IPS-15b (cell line): Measurements from ENCODE around the gene CSRNP3.
A peak's percentile ranks its signal among the peaks of the same experiment; 100 is the strongest.

ENCODE experiments used
- H3K27me3 ChIP-seq: one replicate; pipeline ENCODE4 v1.6.1; 2013; ENCODE audit warnings: low read length; ENCODE audit not compliant: control insufficient read depth, insufficient read depth
- H3K36me3 ChIP-seq: one replicate; pipeline ENCODE4 v1.6.1; 2013; ENCODE audit warnings: low read length; ENCODE audit not compliant: control insufficient read depth, insufficient read depth
- H3K4me1 ChIP-seq: one replicate; pipeline ENCODE4 v1.6.1; 2013; ENCODE audit warnings: mild to moderate bottlenecking, low read length; ENCODE audit not compliant: control insufficient read depth, insufficient read depth
- H3K4me3 ChIP-seq: one replicate; pipeline ENCODE4 v1.5.1; 2013; ENCODE audit warnings: low read depth, low read length
- H3K9ac ChIP-seq: one replicate; pipeline ENCODE4 v1.6.1; 2013; ENCODE audit warnings: low read depth, mild to moderate bottlenecking, low read length
- H3K9me3 ChIP-seq: one replicate; pipeline ENCODE4 v1.6.1; 2013; ENCODE audit warnings: mild to moderate bottlenecking, low read length; ENCODE audit not compliant: control insufficient read depth, insufficient read depth

CSRNP3 gene

DNA sequence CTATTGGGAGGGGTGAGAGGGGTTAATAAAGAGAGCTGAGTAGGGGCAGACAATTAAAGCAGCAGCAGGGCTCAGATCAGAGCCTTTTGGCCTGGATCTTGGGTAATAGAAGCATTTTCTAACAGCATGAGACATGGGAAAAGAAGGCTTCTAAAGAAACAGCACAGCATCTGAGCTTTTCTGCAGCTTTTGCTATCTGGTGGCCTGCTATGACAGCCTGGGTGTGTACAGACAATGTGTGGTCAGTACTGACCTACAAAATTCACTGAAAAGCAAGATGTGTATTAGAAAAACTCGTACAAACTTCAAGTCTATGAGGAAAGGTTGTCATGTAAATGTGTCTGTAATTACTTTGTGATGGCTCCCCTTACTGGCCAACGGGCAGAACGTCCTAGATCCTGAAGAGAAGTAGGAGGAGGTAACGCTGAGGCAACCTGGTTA lies 229.0 kb downstream of the CSRNP3 start:
- Histone ChIP-seq H3K9ac (no peak overlapping the region), H3K9me3 (no peaks in the 10 kb centered on the region), H3K27me3 (no peaks in the 10 kb centered on the region), H3K4me1 (peaks cover 14% of the 10 kb centered on the region), H3K36me3 (no peaks in the 10 kb centered on the region), H3K4me3 (no peak overlapping the region)

- no peak overlapping the region for H3K9ac ChIP-seq
- H3K9me3 ChIP-seq = no peaks in the 10 kb centered on the region
- no peaks in the 10 kb centered on the region for H3K36me3 ChIP-seq
- H3K4me3 ChIP-seq = no peak overlapping the region
- peaks cover 14% of the 10 kb centered on the region for H3K4me1 ChIP-seq
- H3K27me3 ChIP-seq = no peaks in the 10 kb centered on the region
Measured at GRCh38 chr2:165699946-165700345, 230.4 kb downstream of the CSRNP3 start.

GRCh38 chr2:165700531-165700930 lies 231.0 kb downstream of the CSRNP3 start:
- Histone ChIP-seq H3K9me3 (no peaks in the 10 kb centered on the region), H3K36me3 (no peaks in the 10 kb centered on the region), H3K4me1 (peaks cover 14% of the 10 kb centered on the region), H3K27me3 (no peaks in the 10 kb centered on the region), H3K4me3 (no peak overlapping the region), H3K9ac (no peak overlapping the region)

DNA sequence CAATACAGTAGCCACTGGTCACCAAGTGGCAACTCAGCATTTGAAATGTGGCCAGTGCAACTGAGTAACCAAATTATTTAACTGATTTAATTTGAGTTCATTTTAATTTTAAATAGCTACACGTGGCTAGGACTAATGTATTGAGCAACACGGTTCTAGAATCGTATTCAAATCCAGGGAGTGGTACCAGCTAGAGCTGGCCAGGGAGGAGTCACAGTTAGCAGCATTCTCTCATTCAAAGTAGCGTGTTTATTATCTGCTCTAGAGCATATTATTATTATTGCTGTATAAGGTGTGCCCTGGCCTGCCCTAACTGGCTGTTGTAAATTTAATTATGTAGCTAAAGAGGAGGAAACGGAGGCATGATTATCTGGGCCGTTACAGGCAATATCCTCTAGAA lies 231.6 kb downstream of the CSRNP3 start:
- Histone ChIP-seq H3K4me3 (no peak overlapping the region), H3K36me3 (no peaks in the 10 kb centered on the region), H3K4me1 (peaks cover 14% of the 10 kb centered on the region), H3K9me3 (no peaks in the 10 kb centered on the region), H3K9ac (no peak overlapping the region), H3K27me3 (no peaks in the 10 kb centered on the region)

DNA sequence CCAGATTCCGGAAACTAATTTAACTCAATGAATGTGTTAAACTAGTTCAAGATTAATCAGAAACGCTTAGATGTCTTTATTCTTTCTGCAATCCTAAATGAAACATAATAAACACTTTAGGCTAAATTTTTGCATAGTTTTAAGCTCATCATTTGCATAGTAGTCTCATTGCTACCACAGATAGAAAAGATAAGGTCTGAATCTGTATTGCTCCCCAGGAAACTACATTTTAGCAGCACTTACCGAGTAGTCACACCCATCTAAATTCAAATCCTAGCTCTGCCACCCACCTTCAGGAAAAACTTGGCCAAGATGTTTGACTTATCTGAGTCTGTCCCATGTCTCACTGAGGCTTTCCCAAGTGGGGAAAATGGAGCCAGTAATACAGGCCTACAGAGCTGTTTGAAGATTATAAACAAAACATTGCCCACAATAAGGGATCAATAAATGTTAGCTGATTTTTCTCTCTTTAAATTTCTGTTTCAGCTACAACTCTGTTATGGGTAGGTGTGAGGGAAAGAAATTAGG lies 237.5 kb downstream of the CSRNP3 start:
- H3K9ac ChIP-seq = peak overlapping the region; percentile 57
- H3K9me3 ChIP-seq = no peaks in the 10 kb centered on the region
- H3K27me3 ChIP-seq = no peaks in the 10 kb centered on the region
- H3K4me1 ChIP-seq = peaks cover 9% of the 10 kb centered on the region
- H3K36me3 ChIP-seq = no peaks in the 10 kb centered on the region
- no peak overlapping the region for H3K4me3 ChIP-seq

DNA sequence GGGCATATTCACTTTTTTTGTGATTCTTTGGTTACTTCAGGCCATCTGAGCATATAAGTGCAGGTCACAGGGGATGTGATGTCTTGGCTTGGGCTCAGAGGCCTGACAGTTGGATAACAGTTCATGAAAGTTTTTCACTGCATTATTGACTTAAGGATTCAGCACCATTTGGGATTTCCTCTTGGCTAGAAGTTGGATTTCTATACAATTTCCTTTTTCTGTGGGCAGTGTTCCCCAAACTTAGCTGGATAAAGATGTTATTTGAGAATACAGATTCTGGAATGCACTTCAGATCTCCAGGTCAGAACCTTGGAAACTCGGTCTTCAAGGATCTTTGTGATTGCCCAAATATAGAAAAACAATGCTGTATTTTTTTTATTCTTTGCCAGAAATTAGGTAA lies 246.6 kb downstream of the CSRNP3 start:
- H3K27me3 ChIP-seq = no peaks in the 10 kb centered on the region
- H3K36me3 ChIP-seq = no peaks in the 10 kb centered on the region
- H3K4me3 ChIP-seq = no peak overlapping the region
- no peak overlapping the region for H3K9ac ChIP-seq
- no peaks in the 10 kb centered on the region for H3K4me1 ChIP-seq
- H3K9me3 ChIP-seq = no peaks in the 10 kb centered on the region

GRCh38 chr2:165718610-165719210 lies 249.2 kb downstream of the CSRNP3 start:
- no peaks in the 10 kb centered on the region for H3K4me1 ChIP-seq
- no peaks in the 10 kb centered on the region for H3K27me3 ChIP-seq
- H3K9ac ChIP-seq = no peak overlapping the region
- no peaks in the 10 kb centered on the region for H3K36me3 ChIP-seq
- H3K9me3 ChIP-seq = no peaks in the 10 kb centered on the region
- no peak overlapping the region for H3K4me3 ChIP-seq

- Histone ChIP-seq H3K4me1 (no peaks in the 10 kb centered on the region), H3K36me3 (no peaks in the 10 kb centered on the region), H3K9me3 (no peaks in the 10 kb centered on the region), H3K27me3 (no peaks in the 10 kb centered on the region), H3K9ac (no peak overlapping the region), H3K4me3 (no peak overlapping the region)
Measured at GRCh38 chr2:165720511-165720910, 251.0 kb downstream of the CSRNP3 start.

- Histone ChIP-seq H3K36me3 (no peaks in the 10 kb centered on the region), H3K4me3 (no peak overlapping the region), H3K9ac (no peak overlapping the region), H3K9me3 (no peaks in the 10 kb centered on the region), H3K4me1 (no peaks in the 10 kb centered on the region), H3K27me3 (no peaks in the 10 kb centered on the region)
Measured at GRCh38 chr2:165725421-165725820, 255.9 kb downstream of the CSRNP3 start.
